HepG2 (cell line): ENCODE measurements around the gene PPAN.

Experiments used
- GABPB1 ChIP-seq: IDR thresholded peaks from 2 replicates; pipeline ENCODE4 v1.6.1; 2016; ENCODE audit warnings: mild to moderate bottlenecking, missing genetic modification reagents, moderate library complexity, missing compliant biosample characterization
- RARA ChIP-seq: IDR thresholded peaks from 2 replicates; pipeline ENCODE4 v1.6.1; 2016; ENCODE audit warnings: missing genetic modification reagents, missing compliant biosample characterization
- TMF1 ChIP-seq: sonication (generic); formaldehyde crosslinking; IDR thresholded peaks from 2 replicates; pipeline ENCODE4 v1.8.1; 2022; ENCODE audit warnings: low read depth, missing genetic modification reagents
- TSC22D2 ChIP-seq: sonication (generic); formaldehyde crosslinking; IDR thresholded peaks from 2 replicates; pipeline ENCODE4 v1.5.1; 2020; ENCODE audit warnings: missing genetic modification reagents, mild to moderate bottlenecking, borderline replicate concordance
- ZBTB42 ChIP-seq: sonication (generic); formaldehyde crosslinking; IDR thresholded peaks from 2 replicates; pipeline ENCODE4 v1.5.0; 2020; ENCODE audit warnings: mild to moderate bottlenecking, missing genetic modification reagents
- ZNF274 ChIP-seq: sonication (generic); formaldehyde crosslinking; IDR thresholded peaks from 2 replicates; pipeline ENCODE4 v1.5.1; 2020; ENCODE audit warnings: mild to moderate bottlenecking, missing genetic modification reagents
- ZNF354B ChIP-seq: sonication (generic); formaldehyde crosslinking; IDR thresholded peaks from 2 replicates; pipeline ENCODE4 v1.8.0; 2022; ENCODE audit warnings: mild to moderate bottlenecking, missing genetic modification reagents
- ZNF576 ChIP-seq: sonication (generic); formaldehyde crosslinking; IDR thresholded peaks from 2 replicates; pipeline ENCODE4 v1.4.0; 2020; ENCODE audit warnings: mild to moderate bottlenecking, missing genetic modification reagents
- TF ChIP-seq, protein P1 (sequence below): sonication (generic); formaldehyde crosslinking; IDR thresholded peaks from 2 replicates; pipeline ENCODE4 v1.8.1; 2022; ENCODE audit warnings: mild to moderate bottlenecking, missing genetic modification reagents
- TF ChIP-seq, protein P2 (sequence below): sonication (generic); formaldehyde crosslinking; IDR thresholded peaks from 2 replicates; pipeline ENCODE4 v1.8.0; 2022; ENCODE audit warnings: missing genetic modification reagents, mild to moderate bottlenecking, borderline replicate concordance

DNA sequence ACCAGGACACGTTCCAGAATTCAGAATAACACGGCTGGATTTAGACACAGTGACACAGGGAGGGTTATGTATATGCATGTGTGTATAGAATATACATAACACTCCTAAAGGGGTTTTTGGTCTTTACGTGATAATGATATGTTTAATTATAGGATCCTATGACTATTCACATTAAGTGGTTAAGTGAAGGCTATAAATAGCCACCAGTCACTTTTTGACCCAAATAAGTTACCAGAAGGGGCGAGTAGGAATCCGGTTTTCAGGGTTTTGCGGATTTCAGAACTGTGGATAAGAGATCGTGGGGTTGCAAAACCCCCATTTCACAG, 10.6 kb upstream of the PPAN start:
- TF ChIP-seq GABPB1 (CRISPR knock-in tag) (no peak), ZNF576 (CRISPR knock-in tag) (no peak), TSC22D2 (CRISPR knock-in tag) (no peak), ZNF354B (CRISPR knock-in tag) (no peak), ZBTB42 (CRISPR knock-in tag) (no peak), TMF1 (CRISPR knock-in tag) (no peak), ZNF274 (CRISPR knock-in tag) (no peak), RARA (CRISPR knock-in tag) (no peak)
- TF ChIP-seq, protein P1, sequence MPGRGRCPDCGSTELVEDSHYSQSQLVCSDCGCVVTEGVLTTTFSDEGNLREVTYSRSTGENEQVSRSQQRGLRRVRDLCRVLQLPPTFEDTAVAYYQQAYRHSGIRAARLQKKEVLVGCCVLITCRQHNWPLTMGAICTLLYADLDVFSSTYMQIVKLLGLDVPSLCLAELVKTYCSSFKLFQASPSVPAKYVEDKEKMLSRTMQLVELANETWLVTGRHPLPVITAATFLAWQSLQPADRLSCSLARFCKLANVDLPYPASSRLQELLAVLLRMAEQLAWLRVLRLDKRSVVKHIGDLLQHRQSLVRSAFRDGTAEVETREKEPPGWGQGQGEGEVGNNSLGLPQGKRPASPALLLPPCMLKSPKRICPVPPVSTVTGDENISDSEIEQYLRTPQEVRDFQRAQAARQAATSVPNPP (CRISPR knock-in tag) = no peak
- TF ChIP-seq, protein P2, sequence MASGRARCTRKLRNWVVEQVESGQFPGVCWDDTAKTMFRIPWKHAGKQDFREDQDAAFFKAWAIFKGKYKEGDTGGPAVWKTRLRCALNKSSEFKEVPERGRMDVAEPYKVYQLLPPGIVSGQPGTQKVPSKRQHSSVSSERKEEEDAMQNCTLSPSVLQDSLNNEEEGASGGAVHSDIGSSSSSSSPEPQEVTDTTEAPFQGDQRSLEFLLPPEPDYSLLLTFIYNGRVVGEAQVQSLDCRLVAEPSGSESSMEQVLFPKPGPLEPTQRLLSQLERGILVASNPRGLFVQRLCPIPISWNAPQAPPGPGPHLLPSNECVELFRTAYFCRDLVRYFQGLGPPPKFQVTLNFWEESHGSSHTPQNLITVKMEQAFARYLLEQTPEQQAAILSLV = no peak
